CD14-positive monocyte (primary cell): ENCODE data around the gene ACCS. TPM values are rescaled to one million over a fixed set of nuclear protein-coding genes. Genes with fewer than 3 reads are reported as not detected.

ENCODE experiments used
- DNase-seq, 3 donors: peaks; one replicate each; pipeline ENCODE4 v3.0.0-alpha.2; 2011 to 2022
- H2AFZ ChIP-seq: 2 replicates; pipeline ENCODE4 v1.6.0; 2012; ENCODE audit warnings: mild to moderate bottlenecking, low read depth, low read length, inconsistent platforms; ENCODE audit not compliant: insufficient read depth, poor library complexity, severe bottlenecking
- H3K27ac ChIP-seq, 2 donors: 1 replicate in 1 of 2; 2 replicates in 1 of 2; pipeline ENCODE4 v1.5.1; 2012 to 2013; ENCODE audit warnings: low read length in 2 of 2, control low read depth in 1 of 2, inconsistent platforms in 1 of 2, low read depth in 1 of 2, mild to moderate bottlenecking in 1 of 2
- H3K27me3 ChIP-seq, 2 donors: one replicate each; pipeline versions ENCODE4 v1.6.0 to v1.6.1; 2011 to 2013; ENCODE audit warnings: low read length in 2 of 2; ENCODE audit not compliant: control insufficient read depth in 2 of 2, insufficient read depth in 2 of 2
- H3K36me3 ChIP-seq, 2 donors: replicated peaks in 1 of 2; 1 replicate in 1 of 2; 2 replicates in 1 of 2; pipeline versions ENCODE4 v1.5.1 to v1.6.1; 2012 to 2013; ENCODE audit warnings: low read length in 2 of 2, control low read depth in 1 of 2, inconsistent platforms in 1 of 2, mild to moderate bottlenecking in 1 of 2; ENCODE audit not compliant: insufficient read depth in 2 of 2, control insufficient read depth in 1 of 2
- H3K4me1 ChIP-seq, 2 donors: 1 replicate in 1 of 2; 2 replicates in 1 of 2; pipeline versions ENCODE4 v1.5.1 to v1.6.1; 2012 to 2013; ENCODE audit warnings: low read length in 2 of 2, control low read depth in 1 of 2, inconsistent platforms in 1 of 2, mild to moderate bottlenecking in 1 of 2, moderate library complexity in 1 of 2; ENCODE audit not compliant: insufficient read depth in 2 of 2, control insufficient read depth in 1 of 2
- H3K4me2 ChIP-seq: replicated peaks from 2 replicates; pipeline ENCODE3; 2012; ENCODE audit warnings: low read length, moderate library complexity, mild to moderate bottlenecking; ENCODE audit not compliant: poor library complexity, severe bottlenecking; ENCODE audit errors: extremely low read depth
- H3K4me3 ChIP-seq, 3 experiments: fragments of 200-600 bp in 1 of 3; sonication (generic) in 1 of 3; replicated peaks in 1 of 3; 1 replicate in 2 of 3; 2 replicates in 1 of 3; pipeline ENCODE4 v1.5.1; 2011 to 2013; ENCODE audit warnings: low read length in 3 of 3, mild to moderate bottlenecking in 3 of 3, control low read depth in 2 of 3, low read depth in 2 of 3, inconsistent platforms in 1 of 3, moderate library complexity in 1 of 3
- H3K79me2 ChIP-seq: 2 replicates; pipeline ENCODE4 v1.6.0; 2012; ENCODE audit warnings: mild to moderate bottlenecking, control low read depth, inconsistent platforms, low read length, moderate library complexity; ENCODE audit not compliant: insufficient read depth
- H3K9ac ChIP-seq: 2 replicates; pipeline ENCODE4 v1.6.0; 2017; ENCODE audit warnings: low read length, mild to moderate bottlenecking; ENCODE audit not compliant: insufficient read depth, poor library complexity, severe bottlenecking
- H3K9me3 ChIP-seq, 2 donors: replicated peaks in 1 of 2; 1 replicate in 1 of 2; 2 replicates in 1 of 2; pipeline versions ENCODE4 v1.5.1 to v1.6.1; 2012 to 2013; ENCODE audit warnings: low read length in 2 of 2, control low read depth in 1 of 2; ENCODE audit not compliant: control insufficient read depth in 1 of 2, insufficient read depth in 1 of 2
- H4K20me1 ChIP-seq: 2 replicates; pipeline ENCODE4 v1.6.0; 2012; ENCODE audit warnings: mild to moderate bottlenecking, low read length, control low read depth, moderate library complexity; ENCODE audit not compliant: insufficient read depth
- H3K27ac Mint-ChIP-seq, 7 donors: one replicate each; pipeline ENCODE4 v1.8.0; 2020; ENCODE audit warnings: mild to moderate bottlenecking in 7 of 7, mixed read lengths in 7 of 7, moderate library complexity in 6 of 7, inconsistent platforms in 2 of 7
- H3K27me3 Mint-ChIP-seq, 3 donors: one replicate each; pipeline ENCODE4 v1.8.0; 2021 to 2022; ENCODE audit warnings: low read depth in 3 of 3, mild to moderate bottlenecking in 3 of 3, mixed read lengths in 3 of 3, moderate library complexity in 3 of 3, inconsistent platforms in 1 of 3
- H3K36me3 Mint-ChIP-seq, 2 donors: one replicate each; pipeline ENCODE4 v1.8.0; 2020; ENCODE audit warnings: mixed read lengths in 2 of 2, inconsistent platforms in 1 of 2, mild to moderate bottlenecking in 1 of 2
- H3K4me1 Mint-ChIP-seq: one replicate; pipeline ENCODE4 v1.8.0; 2020; ENCODE audit warnings: mild to moderate bottlenecking, mixed read lengths
- H3K4me3 Mint-ChIP-seq, 2 donors: one replicate each; pipeline ENCODE4 v1.8.0; 2020; ENCODE audit warnings: mild to moderate bottlenecking in 2 of 2, mixed read lengths in 2 of 2, moderate library complexity in 1 of 2
- H3K9me3 Mint-ChIP-seq, 7 donors: one replicate each; pipeline ENCODE4 v1.8.0; 2020 to 2022; ENCODE audit warnings: mixed read lengths in 7 of 7, mild to moderate bottlenecking in 6 of 7, moderate library complexity in 6 of 7, inconsistent platforms in 2 of 7
- WGBS: methylation state at CpG from one replicate; pipeline ENCODE4 v1.1.5; 2013; ENCODE audit warnings: missing lambda C conversion rate; ENCODE audit not compliant: insufficient coverage; 5-methylcytosine and 5-hydroxymethylcytosine counted together
- intact Hi-C, 2 donors: fragments of 100-400 bp; cut with micrococcal nuclease; formaldehyde crosslinking; loops; one replicate each; pipeline versions ENCODE4 v1.15.0 to v1.15.1; 2023
- polyA plus RNA-seq, 3 donors: library from polyadenylated mRNA; depleted of rRNA in 1 of 3; unstranded in 2 of 3; stranded (reverse) in 1 of 3; fragments of 300-500 nt in 2 of 3; fragments of >200 nt in 1 of 3; fragmentation: Illumina TruSeq in 2 of 3; gene quantifications; 1 replicate in 2 of 3; 2 replicates in 1 of 3; pipeline ENCODE4 v1.2.3, GENCODE V29; 2012 to 2021
- TF ChIP-seq, protein P1 (sequence below): fragments of 200-600 bp; IDR thresholded peaks from one replicate; pipeline ENCODE4 v1.8.0; 2022; ENCODE audit warnings: antibody characterized with exemption, mild to moderate bottlenecking

Gene ACCS
- polyA plus RNA-seq, 3 donors = 1.3 to 46.6 (median 1.7) TPM

- Mint-ChIP-seq H3K4me3 (no peak overlapping the region), H3K27ac (no peak overlapping the region), H3K27me3 (peaks cover 5 to 9% (median 5%) of the 10 kb centered on the region in 3 donors), H3K4me1 (peaks cover 24% of the 10 kb centered on the region), H3K36me3 (peaks cover 7 to 16% of the 10 kb centered on the region in 2 donors), H3K9me3 (no peaks in the 10 kb centered on the region)
- Histone ChIP-seq H3K4me1 (peaks cover 11% of the 10 kb centered on the region in 2 donors), H3K4me3 (no peak overlapping the region), H3K27me3 (no peaks in the 10 kb centered on the region), H3K79me2 (peaks cover 14% of the 10 kb centered on the region), H4K20me1 (peaks cover 19% of the 10 kb centered on the region), H3K9me3 (no peaks in the 10 kb centered on the region), H3K9ac (no peak overlapping the region), H2AFZ (no peak overlapping the region), H3K4me2 (no peak overlapping the region), H3K36me3 (no peaks in the 10 kb centered on the region), H3K27ac (no peak overlapping the region)
- intact Hi-C loops = loop anchor here in 1 of 2 donors (10.0 kb wide), 1 partner anchor 437 kb away; no protein-coding TSS in a partner anchor
- TF ChIP-seq, protein P1, sequence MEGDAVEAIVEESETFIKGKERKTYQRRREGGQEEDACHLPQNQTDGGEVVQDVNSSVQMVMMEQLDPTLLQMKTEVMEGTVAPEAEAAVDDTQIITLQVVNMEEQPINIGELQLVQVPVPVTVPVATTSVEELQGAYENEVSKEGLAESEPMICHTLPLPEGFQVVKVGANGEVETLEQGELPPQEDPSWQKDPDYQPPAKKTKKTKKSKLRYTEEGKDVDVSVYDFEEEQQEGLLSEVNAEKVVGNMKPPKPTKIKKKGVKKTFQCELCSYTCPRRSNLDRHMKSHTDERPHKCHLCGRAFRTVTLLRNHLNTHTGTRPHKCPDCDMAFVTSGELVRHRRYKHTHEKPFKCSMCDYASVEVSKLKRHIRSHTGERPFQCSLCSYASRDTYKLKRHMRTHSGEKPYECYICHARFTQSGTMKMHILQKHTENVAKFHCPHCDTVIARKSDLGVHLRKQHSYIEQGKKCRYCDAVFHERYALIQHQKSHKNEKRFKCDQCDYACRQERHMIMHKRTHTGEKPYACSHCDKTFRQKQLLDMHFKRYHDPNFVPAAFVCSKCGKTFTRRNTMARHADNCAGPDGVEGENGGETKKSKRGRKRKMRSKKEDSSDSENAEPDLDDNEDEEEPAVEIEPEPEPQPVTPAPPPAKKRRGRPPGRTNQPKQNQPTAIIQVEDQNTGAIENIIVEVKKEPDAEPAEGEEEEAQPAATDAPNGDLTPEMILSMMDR = no peak
- no peak for DNase-seq
- WGBS = no CpG with 5 or more reads among the region's 2 CpGs
Observed at GRCh38 chr11:44097821-44098220, 31.8 kb downstream of the ACCS start.

- H3K36me3 Mint-ChIP-seq = peaks cover 7 to 16% of the 10 kb centered on the region in 2 donors
- Histone ChIP-seq H3K9me3 (no peaks in the 10 kb centered on the region), H3K9ac (no peak overlapping the region), H3K4me3 (no peak overlapping the region), H3K27ac (no peak overlapping the region), H3K4me2 (no peak overlapping the region), H3K27me3 (no peaks in the 10 kb centered on the region), H4K20me1 (peaks cover 24% of the 10 kb centered on the region), H3K36me3 (no peaks in the 10 kb centered on the region), H2AFZ (no peak overlapping the region), H3K79me2 (peaks cover 12% of the 10 kb centered on the region), H3K4me1 (peaks cover 15 to 16% of the 10 kb centered on the region in 2 donors)
- WGBS = no CpG with 5 or more reads among the region's 2 CpGs
- H3K4me3 Mint-ChIP-seq = no peak overlapping the region
- peaks cover 3 to 4% (median 3%) of the 10 kb centered on the region in 3 donors for H3K27me3 Mint-ChIP-seq
- DNase-seq = no peak
- peaks cover 20% of the 10 kb centered on the region for H3K4me1 Mint-ChIP-seq
- H3K27ac Mint-ChIP-seq = no peak overlapping the region
- TF ChIP-seq, protein P1 = no peak
- H3K9me3 Mint-ChIP-seq = no peaks in the 10 kb centered on the region
- intact Hi-C loops = no loop called here
Observed at GRCh38 chr11:44101098-44101497, 35.0 kb downstream of the ACCS start.
